HT-29 (cell line): Measurements from ENCODE around the gene ARHGEF28. TPM values are rescaled to one million over a fixed set of nuclear protein-coding genes. Genes with fewer than 3 reads are reported as not detected.

ENCODE experiments used
- DNase-seq: peaks from one replicate; pipeline ENCODE4 v3.0.0-alpha.2; 2015; ENCODE audit warnings: low spot score
- total RNA-seq: library from RNA; depleted of rRNA; stranded (reverse); fragments of >200 nt; shearing (Covaris generic); gene quantifications from 2 replicates; pipeline ENCODE4 v1.2.3, GENCODE V29; 2014

ARHGEF28 gene
- total RNA-seq, 1 experiment from 2014 or later, result 20.1 TPM

DNA sequence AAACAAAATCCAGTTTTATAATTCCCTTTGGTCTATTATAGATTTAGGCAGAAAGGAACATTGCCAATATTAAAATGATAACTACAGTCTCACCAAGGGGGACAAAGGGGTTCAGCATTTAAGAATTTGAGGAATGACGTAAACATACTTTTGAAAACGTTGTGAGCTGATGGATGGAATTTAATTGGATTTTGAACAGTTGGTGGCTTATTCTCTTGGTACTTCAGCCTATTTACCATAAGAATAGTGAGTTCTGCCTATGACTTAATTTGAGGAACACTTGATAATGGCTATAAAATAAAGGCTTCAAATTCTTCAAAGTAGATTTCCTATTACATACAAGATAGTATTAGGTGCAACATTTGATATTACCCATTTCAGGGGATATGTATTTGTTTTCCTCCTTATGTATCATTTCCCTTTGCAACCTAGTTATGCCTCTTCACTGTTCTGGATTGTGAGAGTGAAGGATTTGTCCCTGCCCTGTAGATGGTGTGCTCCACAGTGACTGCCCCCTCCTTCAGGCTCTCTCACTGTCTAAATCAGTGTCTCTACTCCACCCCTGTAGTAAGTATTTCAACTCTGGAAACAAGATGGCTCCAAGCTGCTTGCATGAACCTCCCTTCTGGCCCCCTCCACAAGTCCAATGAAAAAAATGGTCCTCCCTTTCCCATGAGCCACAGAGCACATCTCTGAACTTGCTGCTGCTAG lies 225.6 kb downstream of the ARHGEF28 start:
- no peak for DNase-seq

DNA sequence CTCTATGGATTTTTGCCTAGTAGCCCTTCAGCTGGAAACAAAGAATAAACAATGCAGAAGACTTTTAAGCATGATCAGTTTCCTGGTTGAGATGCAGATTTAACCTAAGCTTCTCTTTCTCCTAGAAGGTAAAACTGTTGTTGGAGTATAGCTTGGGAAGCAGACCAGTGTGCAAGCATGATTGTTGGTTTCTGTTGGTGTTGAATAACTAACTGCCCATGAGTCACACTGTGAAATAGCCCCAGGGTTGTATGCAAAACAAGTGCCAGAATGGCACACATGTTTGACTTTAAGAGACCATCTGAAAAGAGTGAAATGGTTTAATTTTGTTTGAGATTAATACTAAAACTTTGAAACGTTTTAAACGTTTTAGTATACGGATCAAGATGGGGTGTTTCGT lies 227.1 kb downstream of the ARHGEF28 start:
- no peak for DNase-seq

DNA sequence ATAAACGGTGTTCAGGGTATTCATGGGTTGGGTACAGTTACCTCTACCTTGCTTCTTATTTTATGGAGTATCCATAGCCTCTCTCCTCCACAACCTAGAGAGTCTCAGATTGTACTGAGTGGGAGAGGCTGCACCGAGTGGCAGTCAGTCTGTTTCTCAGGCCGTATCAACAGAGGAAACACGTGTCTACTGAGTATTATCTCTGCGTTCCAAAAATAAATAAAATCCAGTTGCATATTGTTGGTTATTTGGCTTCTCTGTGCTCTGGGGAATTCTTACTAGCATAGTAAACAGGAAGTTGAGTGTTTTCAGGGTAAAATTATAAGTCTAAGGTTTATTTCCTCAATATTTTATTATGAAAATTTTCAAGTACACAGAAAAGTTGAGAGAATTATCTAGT lies 231.0 kb downstream of the ARHGEF28 start:
- no peak for DNase-seq

DNA sequence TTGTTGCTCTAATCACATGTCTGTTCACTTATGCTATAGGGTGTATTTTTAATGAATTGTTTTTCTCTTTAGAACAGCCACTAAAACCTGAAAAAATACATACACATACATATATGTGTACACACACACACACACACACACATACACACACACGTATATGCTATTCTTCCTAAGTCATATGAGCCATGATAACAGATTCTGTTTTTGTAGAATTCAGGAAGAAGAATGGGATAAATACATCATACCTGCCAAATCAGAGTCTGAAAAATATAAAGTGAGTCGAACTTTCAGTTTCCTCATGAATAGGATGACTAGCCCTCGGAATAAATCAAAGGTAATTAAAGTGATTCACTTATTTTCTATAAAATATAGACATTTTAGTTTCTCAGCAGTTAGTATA lies 231.4 kb downstream of the ARHGEF28 start:
- DNase-seq, result no peak

DNA sequence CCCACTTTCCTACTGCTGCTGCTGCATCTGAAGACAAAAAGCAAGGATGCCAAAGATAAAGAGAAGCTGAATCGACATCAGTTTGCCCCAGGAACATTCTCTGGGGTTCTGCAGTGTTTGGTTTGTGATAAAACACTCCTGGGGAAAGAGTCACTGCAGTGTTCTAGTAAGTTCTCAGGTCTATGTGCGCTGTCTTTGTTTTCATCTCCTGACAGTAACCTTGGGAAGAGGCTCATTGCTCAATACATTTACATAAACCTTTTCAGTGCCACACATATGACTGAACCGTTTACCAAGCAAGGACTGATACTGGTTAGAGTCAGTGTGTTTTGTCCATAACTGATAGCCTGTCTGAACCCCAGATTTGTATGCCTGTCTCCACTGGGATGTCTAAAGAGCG lies 232.1 kb downstream of the ARHGEF28 start:
- no peak for DNase-seq

DNA sequence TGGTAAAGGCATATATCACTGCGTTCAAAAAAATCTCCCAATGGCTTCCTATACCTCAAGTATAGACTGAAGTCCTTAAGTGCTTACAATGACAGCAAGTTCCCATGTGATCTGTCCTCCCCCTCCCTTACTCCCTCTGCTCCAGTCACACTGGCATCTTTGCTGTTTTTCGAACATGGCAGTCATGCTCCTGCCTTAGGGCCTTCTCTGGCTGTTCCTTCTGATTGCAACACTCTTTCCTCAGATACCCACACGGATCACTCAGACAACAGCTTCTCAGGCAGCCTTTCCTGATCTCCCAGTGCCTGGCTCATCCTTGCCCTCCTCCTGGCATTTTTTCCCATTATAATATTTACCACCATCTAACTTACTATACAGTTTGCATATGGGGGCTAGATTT lies 232.8 kb downstream of the ARHGEF28 start:
- DNase-seq, result no peak

DNA sequence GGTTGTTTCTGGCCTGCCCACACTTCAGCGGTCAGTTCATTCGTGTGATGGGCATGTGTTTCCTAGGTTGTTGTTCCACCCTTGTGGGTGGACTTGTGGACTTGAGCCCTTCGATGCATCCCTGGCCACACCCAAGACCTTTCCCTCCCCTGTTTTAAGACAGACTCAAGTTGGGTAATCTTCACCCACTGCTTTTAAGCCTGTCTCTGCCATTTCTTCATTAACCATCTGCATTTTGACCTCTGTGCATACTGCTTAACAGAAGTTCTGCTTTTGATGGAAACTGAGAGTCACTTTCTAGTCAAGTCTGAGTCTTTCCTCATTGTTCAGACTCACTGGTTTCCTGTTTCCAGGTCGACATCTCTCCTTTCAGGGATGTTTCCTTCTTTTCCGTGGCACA lies 233.7 kb downstream of the ARHGEF28 start:
- DNase-seq, result no peak

DNA sequence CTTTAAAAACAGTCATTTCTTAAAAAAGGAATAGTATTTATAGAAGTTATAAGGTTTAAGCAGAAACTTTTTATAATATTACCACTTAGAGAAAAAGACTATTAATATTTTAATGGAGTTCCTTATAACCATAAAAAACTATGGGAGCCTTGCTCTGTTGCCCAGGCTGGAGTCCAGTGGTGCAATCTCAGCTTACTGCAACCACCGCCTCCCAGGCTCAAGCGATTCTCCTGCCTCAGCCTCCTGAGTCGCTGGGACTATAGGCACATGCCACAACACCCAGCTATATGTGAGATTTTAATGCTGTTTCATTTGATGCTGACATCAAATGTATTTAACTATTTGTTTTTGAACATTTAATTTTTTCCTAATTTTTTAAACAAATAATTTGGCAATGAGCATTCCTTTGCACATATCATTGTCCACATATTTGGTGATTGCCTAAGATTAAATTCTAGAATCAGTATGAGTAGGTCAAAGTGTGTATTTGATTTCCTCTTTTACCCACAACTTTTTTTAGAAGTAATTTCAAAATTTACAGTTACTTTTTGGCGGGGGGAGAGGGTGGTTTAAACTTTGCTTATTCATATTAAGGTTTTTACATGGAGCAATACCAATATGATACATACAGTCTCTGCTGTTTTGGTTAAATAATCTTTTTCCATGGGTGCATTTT lies 235.5 kb downstream of the ARHGEF28 start:
- no peak for DNase-seq

DNA sequence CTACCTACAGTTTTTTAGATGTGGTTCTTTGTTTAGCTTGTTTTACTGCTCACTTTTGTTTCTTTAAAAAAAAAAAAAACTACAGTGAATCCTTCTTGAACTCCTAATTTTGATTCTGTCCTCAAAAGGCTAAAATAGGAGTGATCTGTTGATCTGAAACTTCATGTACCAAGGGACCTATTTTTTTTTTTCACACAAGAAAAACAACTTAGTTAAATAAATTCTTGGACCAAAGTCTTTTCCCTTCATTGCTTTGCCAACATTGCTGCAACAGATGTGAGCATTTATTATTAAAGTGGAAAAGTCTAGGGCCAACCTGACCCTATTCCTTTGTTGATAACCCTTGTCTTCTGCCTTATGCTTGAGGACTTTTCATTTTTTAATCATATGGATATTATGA lies 236.8 kb downstream of the ARHGEF28 start:
- DNase-seq, result no peak

DNA sequence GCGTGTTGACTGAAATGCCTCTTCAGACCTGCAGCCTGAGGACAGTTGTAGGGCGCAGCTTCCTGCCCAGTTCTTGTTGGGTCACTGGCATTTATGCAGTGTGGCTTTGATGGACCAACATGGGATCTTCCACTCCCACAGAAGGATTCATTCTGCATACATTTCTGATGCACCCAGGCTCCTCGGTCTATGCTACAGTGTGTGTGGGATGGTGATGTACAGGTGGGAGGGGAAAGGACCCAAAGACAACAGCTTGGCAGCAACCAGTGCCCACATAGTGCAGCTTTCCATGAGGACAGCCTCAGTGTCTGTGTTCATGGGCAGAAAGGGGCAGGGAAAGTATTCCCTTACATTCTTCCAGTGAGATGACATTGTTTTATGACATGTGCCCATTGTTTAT lies 237.9 kb downstream of the ARHGEF28 start:
- no peak for DNase-seq

DNA sequence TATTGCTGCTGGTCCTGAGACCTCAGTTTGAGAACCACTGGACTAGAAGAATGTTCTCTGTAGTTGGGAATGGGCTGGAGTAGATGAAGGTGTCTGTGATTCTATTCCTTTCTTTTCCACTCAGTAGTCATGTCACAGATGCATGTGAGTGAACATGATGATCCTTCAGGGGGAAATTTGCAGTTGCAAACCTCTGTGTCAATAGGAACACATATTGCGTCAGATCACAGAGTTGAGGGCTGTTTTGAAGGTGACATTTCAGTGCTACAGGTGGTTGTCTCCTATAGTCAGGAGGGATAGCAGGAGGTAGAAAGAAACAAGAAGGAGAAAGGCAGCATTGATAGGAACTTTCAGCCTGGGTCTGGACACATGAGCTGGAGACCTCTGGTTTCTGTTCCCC lies 239.3 kb downstream of the ARHGEF28 start:
- no peak for DNase-seq

DNA sequence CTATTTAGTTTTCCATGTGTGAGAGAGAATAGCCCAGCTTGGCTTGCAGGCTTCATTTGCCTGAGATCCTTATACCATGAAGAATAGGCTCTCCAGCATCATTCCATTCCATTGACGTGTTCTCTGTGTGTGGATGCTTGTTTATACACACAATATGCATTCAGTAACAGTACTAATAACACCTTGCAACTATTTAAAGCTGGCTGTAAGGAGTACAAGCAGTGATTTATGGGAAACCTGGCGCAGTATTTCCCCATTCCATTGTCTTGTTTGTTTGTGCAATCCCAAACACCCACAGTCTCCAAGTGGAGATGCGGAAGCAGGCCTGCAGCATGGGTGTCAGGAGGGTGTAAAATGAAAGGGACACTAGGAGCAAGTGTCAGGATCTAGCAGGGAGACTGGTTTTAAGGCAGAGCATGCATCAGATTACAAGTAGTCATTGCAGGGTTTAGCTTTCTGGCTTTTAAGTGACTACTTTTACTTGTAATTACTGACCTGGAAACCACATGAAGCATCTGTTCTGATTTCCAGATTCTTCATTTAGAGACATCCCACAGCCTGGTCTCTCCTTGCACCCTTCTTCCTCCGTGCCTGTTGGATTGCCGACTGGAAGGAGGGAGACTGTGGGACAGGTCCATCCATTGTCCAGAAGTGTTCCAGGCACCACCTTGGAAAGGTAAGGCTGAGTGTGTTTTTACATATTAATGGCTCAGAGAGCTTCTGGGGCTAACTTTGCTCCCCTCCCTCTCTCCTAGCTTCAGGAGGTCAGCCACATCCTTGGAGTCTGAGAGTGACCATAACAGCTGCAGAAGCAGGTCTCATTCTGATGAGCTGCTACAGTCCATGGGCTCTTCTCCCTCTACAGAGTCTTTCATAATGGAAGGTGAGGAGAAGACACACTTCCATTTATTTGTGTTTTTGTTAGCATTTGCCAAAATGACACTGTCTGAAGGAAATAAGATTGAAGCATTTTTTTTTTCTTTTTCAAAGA lies 241.6 kb downstream of the ARHGEF28 start:
- no peak for DNase-seq

DNA sequence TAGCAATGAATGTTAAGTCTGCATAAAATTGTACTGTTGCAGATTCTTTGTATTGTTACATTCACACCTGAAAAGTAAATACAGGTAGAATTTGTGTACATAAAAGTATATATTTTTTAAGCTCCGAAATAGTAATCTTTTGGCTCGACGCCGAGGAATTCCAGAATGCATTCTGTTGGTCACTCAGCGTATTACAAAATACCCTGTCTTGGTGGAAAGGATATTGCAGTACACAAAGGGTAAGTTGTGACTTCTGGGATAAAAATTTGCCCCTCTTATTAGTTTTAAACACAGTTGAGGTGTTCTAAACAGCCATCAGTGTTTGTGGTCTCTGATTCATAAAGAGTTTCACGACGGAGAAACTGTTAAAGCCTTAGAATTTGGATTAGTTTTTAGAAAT lies 257.6 kb downstream of the ARHGEF28 start:
- DNase-seq, result no peak

DNA sequence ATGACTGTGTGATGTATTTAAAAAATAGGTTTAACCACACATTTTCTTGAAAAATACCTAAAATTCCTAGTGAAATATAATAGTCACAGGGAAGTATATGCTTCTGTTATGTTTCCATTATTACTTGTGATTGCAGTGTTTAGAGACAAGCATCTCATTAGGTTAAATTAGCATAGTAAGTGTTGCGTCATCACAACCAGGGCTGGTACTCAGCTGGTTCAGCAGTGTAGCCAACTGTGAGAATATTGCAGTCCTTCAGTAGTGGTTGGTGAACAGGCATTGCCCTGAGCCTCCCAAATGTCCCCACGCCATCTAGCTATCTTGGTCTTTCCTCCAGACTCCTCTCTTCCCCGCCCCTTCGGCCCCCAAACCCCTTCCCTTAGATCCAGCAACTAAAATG lies 261.7 kb downstream of the ARHGEF28 start:
- no peak for DNase-seq

DNA sequence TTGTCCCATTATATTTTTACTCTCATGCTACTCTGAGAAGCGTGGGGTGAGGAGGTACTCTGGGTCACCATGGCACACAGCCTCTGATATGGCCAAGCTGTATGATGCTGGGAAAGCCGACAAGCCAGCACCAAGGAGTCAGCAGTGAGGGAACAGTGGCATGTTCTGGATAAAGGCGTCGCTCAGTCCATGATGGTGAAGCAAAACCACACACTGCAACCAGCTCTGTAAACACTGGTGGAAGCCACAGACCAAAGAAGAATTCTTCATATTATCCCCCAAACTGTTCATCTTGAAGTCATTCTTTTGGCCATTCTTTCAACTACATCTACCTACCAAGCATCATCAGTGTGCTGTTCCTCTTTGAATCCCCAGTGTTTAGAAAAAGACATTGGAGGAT lies 264.6 kb downstream of the ARHGEF28 start:
- DNase-seq, result no peak

DNA sequence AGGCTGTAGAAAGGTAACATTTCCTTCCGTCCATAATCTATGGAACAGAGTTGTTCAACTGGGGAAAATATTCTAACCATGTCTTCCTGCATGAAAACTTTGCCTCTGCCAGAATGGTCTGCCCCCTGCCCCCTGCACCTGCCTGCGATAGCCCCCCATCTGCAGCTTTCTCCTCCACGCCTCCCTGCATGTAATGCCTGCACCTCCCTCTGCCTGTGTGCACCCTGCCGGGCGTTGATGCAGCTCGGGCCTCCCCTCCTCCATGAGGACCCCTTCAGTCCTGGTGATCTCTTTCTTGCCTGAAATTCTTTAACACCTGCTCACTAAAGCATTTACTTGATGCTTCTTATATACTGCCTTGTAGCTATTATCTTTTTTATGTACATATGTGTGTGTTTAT lies 266.2 kb downstream of the ARHGEF28 start:
- no peak for DNase-seq

DNA sequence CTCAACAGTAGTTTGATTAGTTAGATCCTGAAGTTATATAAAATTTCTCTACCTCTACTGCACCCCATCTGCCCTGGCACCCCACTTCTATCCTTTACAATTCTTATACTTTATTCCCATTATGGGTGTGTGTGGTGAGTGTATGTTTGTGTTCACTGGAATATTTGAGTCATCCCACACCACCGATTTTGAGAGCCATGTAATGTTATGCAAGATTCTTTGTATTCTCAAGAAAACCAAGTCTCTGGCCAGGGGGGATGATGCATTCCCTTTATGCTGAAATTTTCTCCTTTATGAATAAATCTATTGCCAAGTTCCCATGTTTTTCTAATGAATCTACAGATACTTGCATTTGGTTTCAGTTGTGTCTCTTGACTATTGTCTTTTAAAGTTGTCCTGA lies 266.8 kb downstream of the ARHGEF28 start:
- no peak for DNase-seq

DNA sequence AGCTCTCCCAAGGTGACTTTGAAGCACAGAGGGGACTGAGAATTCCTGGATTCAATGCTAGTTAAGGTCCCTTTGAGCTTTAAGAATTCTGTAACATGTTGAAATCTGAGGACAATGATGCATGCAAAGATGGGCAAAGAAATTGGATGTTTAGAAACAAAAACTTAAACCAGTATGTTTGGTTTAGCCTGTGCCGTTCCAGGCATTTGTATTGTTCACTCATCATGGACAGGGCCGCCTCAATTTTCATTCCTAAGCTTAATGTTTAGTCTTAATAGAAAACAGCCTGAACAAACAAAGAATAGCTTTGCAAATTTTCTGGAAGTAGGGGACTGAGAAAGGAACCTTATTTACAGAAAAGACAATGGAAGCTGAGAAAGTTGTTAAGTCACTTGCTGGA lies 267.8 kb downstream of the ARHGEF28 start:
- no peak for DNase-seq

DNA sequence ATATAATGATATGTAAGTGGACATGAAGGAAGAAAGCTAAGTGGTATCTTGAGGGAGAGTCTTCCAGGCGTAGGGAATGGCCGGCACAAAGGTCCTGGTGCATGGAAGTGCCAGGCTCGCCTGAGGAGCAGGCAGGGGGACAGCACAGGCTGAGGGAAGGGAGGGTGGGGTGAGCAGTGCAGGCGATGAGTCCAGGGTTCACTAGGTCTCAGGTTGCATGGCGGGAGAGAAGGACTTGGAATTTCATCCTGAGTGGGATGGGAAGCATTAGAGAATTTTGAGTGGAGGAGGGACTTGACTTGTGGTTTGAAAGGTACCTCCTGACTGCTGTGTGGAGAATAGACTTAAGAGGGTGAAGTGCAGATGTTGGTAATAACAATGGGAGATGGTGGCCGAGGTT lies 268.9 kb downstream of the ARHGEF28 start:
- no peak for DNase-seq

DNA sequence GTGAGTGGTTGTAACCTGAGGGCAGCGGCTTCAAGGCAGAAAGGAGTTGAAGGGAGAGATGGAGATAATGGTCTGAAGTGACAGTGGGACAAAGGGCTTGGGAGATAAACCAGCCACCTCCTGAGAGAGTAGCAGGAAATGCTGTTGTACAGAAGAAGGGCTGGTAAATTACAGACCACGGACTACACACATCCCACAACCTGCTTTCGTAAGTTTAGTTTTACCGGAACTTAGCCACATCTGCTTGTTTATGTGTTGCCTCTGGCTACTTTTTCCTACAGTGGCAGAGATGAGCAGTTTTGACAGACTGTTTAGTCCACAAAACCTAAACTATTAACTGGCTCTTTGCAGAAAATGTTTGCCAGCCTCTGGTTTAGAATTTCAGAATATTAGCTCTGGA lies 269.5 kb downstream of the ARHGEF28 start:
- DNase-seq, result no peak

DNA sequence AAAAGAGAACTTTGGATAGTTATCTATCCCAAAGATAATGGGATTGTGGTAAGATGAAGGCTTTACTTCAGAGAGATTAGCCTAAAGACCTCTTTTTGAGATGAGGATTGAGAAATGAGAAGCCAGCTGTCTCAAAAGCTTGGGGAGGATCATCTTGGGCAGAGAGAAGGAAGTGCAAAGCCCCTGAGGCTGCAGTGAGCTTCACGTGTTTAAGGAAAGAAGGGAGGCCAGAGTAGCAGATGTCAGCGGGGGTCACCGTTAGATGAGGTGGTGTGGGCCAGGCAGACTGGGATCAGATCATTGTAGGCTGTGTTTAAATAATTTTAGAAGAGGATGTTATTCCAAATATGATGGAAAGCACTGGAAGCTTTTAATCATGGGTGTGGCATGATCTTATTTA lies 270.1 kb downstream of the ARHGEF28 start:
- DNase-seq, result no peak

DNA sequence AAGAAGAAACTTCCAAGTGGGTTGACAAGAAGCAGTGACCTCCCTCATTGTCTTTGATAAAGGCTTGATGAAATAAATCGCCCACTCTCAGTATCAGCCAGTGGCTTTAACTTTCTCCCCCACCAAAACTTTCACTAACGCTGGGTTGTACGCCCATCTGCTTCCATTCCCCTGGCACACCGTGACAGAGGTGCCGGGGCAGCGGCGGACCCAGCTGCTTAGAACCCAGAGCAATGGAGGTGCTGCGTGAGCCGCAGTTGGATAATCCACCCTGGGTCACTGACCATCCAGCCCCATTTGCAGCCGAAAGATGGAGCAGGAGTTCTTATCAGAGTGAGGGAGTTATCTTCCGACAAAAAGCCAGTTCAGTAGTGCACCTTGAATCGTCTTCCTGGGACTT lies 270.7 kb downstream of the ARHGEF28 start:
- DNase-seq, result no peak
